Esophagus squamous epithelium (tissue), 5 donors: ENCODE measurements around the gene FES. TPM values are rescaled to one million over a fixed set of nuclear protein-coding genes. Genes with fewer than 3 reads are reported as not detected.

Experiments used
- DNase-seq: peaks from one replicate; lab custom pipeline; 2025; lab: John Stamatoyannopoulos, UW
- H3K27ac ChIP-seq, 4 donors: fragments of 200-600 bp; sonication (generic); one replicate each; pipeline ENCODE4 v1.5.1; 2016 to 2019; ENCODE audit warnings: mild to moderate bottlenecking in 1 of 4
- H3K27me3 ChIP-seq, 4 donors: fragments of 200-600 bp; sonication (generic); 1 replicate in 3 of 4; 2 replicates in 1 of 4; pipeline versions ENCODE4 v1.5.1 to v1.6.0; 2017 to 2021; ENCODE audit warnings: antibody characterized with exemption in 1 of 4
- H3K36me3 ChIP-seq, 3 donors: fragments of 200-600 bp; sonication (generic); one replicate each; pipeline ENCODE4 v1.5.1; 2016 to 2019
- H3K4me1 ChIP-seq, 3 donors: fragments of 200-600 bp; sonication (generic); one replicate each; pipeline ENCODE4 v1.5.1; 2017 to 2019
- H3K4me3 ChIP-seq, 4 donors: fragments of 200-600 bp; sonication (generic); 1 replicate in 3 of 4; 2 replicates in 1 of 4; pipeline ENCODE4 v1.5.1; 2016 to 2019; ENCODE audit warnings: mild to moderate bottlenecking in 2 of 4, moderate library complexity in 1 of 4
- H3K9me3 ChIP-seq, 3 donors: fragments of 200-600 bp; sonication (generic); one replicate each; pipeline ENCODE4 v1.5.1; 2016 to 2019
- CTCF ChIP-seq, 6 experiments: fragments of 450-650 bp in 4 of 6; fragments of 200-600 bp in 2 of 6; sonication (generic) in 2 of 6; IDR thresholded peaks; one replicate each; pipeline ENCODE4 v1.5.1; 2016 to 2019; ENCODE audit warnings: antibody characterized with exemption in 6 of 6, mild to moderate bottlenecking in 4 of 6, moderate library complexity in 4 of 6
- POLR2A ChIP-seq, 4 donors: fragments of 450-650 bp; IDR thresholded peaks; one replicate each; pipeline ENCODE4 v1.6.1; 2017; ENCODE audit warnings: antibody characterized with exemption in 4 of 4, mild to moderate bottlenecking in 4 of 4, moderate library complexity in 3 of 4
- WGBS, 2 donors: methylation state at CpG; one replicate each; pipeline ENCODE4 v1.1.5; 2018; 5-methylcytosine and 5-hydroxymethylcytosine counted together
- intact Hi-C: fragments of 100-400 bp; cut with DNase I; formaldehyde crosslinking; loops from one replicate; pipeline ENCODE4 v1.15.0; 2022
- total RNA-seq, 4 donors: library from RNA; depleted of rRNA; stranded (reverse); fragments of >200 nt; gene quantifications; one replicate each; pipeline ENCODE4 v1.1.0, GENCODE V29; 2016
- donor health status: DM: yes; HTN: yes; CAD: no.

The FES gene
- total RNA-seq, 4 donors from 2014 or later: 1.8 to 13.4 (median 9.7) TPM

DNA sequence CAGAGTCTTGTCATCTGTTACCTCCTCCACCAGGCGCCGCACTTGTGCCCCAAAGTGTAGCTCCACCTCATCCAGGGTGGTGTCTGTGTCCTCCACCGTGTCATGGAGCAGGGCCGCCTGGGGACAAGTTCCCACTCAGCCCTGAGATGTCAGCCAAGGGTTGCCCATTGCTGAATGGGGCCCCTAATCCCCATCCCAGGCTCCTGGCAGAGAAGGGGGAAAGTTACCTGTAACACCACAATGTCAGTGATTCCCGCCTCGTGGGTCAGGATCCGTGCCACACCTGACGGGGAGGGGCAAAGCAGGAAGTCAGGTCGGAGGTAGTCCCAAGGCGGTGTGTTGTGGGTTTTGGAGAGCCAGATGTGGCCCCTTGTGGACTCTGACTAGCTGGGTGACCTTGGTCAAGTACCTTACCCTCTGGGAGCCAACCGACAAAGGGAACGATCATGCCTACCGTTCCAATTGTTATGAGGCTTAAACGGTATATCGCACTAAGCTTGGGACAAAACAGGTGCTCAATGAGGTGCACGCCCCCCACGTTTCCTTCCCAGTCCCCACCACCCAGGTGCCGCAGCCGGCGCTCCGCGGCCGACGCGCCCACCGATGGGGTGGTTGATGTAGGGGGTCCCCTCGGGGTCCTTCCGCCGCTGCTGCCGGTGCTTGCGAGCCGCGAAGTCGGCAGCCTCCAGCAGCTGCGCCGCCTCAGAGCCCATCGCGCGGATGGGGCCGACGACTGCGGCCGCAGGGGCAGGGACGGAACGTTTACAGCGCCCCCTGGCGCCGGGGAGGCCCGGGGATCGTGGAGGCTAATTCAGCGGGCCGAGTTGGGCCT is 47.7 kb downstream of the FES start, which contains the start of gene HDDC3:
Gene HDDC3, minus strand, starts transcription at position 722 of the 832 bp plus-strand sequence. Its CDS starts 9 bp downstream, at position 713.
- DNase-seq: peak; percentile 56
- TF ChIP-seq CTCF (IDR thresholded peaks at IDR 0.05) (peak; percentile 78 to 96 (median 93)), POLR2A (IDR thresholded peaks at IDR 0.05) (peak in 1 of 4 donors; percentile 79)
- WGBS, 2 donors: 2 to 3% methylated on average over 7 to 16 of the region's 52 CpGs
- H3K9me3 ChIP-seq: no peaks in the 10 kb centered on the region
- intact Hi-C loops: no loop called here
- peak within 1 kb of the TSS; percentile 88 to 98 (median 95) for H3K27ac ChIP-seq
- peak within 1 kb of the TSS; percentile 57 to 86 (median 70) for H3K4me3 ChIP-seq
- peaks cover 33 to 72% (median 42%) of the 10 kb centered on the region in 3 donors for H3K4me1 ChIP-seq
- peaks cover 0 to 5% (median 0%) of the 10 kb centered on the region in 3 donors for H3K36me3 ChIP-seq
- no peaks in the 10 kb centered on the region for H3K27me3 ChIP-seq

DNA sequence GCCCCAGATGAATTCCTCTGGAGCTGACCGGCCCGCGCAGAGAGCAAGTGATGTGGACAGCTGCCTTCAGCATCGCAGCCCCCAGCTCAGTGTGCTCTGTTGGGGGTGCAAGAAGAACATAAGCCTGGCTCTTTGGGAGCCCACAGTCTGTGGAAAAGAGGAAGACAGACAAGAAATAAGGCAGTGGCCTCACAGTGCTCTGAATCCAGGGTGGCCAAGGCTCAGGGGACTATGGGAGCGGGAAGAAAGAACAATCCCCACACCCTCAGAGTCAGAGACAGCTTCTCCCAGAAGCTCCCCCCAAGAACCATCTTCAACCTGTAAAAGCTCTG is 48.3 kb downstream of the FES start:
- peaks cover 33 to 78% (median 42%) of the 10 kb centered on the region in 3 donors for H3K4me1 ChIP-seq
- intact Hi-C loops: no loop called here
- H3K9me3 ChIP-seq: no peaks in the 10 kb centered on the region
- TF ChIP-seq CTCF (IDR thresholded peaks at IDR 0.05): no peak
- H3K36me3 ChIP-seq: peaks cover 0 to 11% (median 0%) of the 10 kb centered on the region in 3 donors
- peak overlapping the region; percentile 88 to 98 (median 95) for H3K27ac ChIP-seq
- DNase-seq: no peak
- no peaks in the 10 kb centered on the region for H3K27me3 ChIP-seq
- H3K4me3 ChIP-seq: peak overlapping the region; percentile 57 to 86 (median 70)
- 15 to 80% methylated on average over 1 to 4 of the region's 5 CpGs for WGBS, 2 donors

GRCh38 chr15:90933301-90933700 is 49.0 kb downstream of the FES start:
- peaks cover 0 to 18% (median 0%) of the 10 kb centered on the region in 3 donors for H3K36me3 ChIP-seq
- peak overlapping the region in 2 of 4 donors; percentile 88 to 98 for H3K27ac ChIP-seq
- intact Hi-C loops: no loop called here
- no peaks in the 10 kb centered on the region for H3K9me3 ChIP-seq
- H3K4me3 ChIP-seq: no peak overlapping the region
- no peak for DNase-seq
- H3K27me3 ChIP-seq: no peaks in the 10 kb centered on the region
- TF ChIP-seq CTCF (IDR thresholded peaks at IDR 0.05) (no peak), POLR2A (IDR thresholded peaks at IDR 0.05) (no peak)
- 89 to 100% methylated on average over 1 of the region's 1 CpG for WGBS, 2 donors
- peaks cover 33 to 79% (median 42%) of the 10 kb centered on the region in 3 donors for H3K4me1 ChIP-seq

DNA sequence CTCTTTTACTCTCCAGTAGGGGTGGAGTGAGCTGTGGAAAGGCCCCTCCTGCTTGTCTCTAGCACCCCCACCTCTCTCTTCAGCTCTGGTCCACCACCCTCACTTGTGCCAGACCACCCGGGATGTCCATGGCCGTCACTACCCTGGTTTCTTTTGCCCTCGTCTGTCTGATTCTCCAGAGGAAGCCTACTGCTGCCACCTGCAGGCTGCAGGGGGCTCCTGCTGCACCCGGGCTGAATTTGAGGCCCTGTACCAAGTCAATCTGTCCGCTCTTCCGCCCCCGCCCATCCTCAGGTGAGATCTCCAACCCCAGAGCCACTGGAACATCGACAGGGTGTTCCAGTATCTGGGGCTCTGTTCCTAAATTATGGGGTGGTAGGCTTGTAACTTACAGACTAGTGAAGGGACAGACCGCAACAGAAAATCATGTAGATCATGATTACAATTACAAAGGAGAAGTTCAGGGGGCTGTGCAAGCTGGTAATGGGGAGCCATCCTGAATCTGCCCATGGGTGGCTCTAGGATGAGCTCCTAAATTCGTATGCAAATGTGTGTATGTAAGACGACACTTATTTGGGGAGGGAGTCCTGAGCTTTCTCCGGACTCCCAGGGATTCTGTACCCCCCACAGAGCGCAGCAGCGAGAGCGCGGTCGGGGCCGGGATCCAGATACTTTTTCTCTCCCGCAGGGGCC is 50.1 kb downstream of the FES start:
- peak overlapping the region; percentile 89 to 94 (median 92) for H3K27ac ChIP-seq
- H3K4me1 ChIP-seq: peaks cover 33 to 74% (median 42%) of the 10 kb centered on the region in 3 donors
- H3K9me3 ChIP-seq: no peaks in the 10 kb centered on the region
- intact Hi-C loops: no loop called here
- H3K4me3 ChIP-seq: peak overlapping the region; percentile 69 to 87 (median 76)
- WGBS, 2 donors: 0% methylated on average over 2 to 9 of the region's 19 CpGs
- DNase-seq: peak; percentile 52
- no peaks in the 10 kb centered on the region for H3K27me3 ChIP-seq
- peaks cover 2 to 29% (median 3%) of the 10 kb centered on the region in 3 donors for H3K36me3 ChIP-seq
- TF ChIP-seq POLR2A (IDR thresholded peaks at IDR 0.05): no peak
- TF ChIP-seq CTCF (IDR thresholded peaks at IDR 0.05): peak; percentile 83 to 93 (median 90)
